ENCODE results near the gene MYL6B.

MYL6B gene

DNA sequence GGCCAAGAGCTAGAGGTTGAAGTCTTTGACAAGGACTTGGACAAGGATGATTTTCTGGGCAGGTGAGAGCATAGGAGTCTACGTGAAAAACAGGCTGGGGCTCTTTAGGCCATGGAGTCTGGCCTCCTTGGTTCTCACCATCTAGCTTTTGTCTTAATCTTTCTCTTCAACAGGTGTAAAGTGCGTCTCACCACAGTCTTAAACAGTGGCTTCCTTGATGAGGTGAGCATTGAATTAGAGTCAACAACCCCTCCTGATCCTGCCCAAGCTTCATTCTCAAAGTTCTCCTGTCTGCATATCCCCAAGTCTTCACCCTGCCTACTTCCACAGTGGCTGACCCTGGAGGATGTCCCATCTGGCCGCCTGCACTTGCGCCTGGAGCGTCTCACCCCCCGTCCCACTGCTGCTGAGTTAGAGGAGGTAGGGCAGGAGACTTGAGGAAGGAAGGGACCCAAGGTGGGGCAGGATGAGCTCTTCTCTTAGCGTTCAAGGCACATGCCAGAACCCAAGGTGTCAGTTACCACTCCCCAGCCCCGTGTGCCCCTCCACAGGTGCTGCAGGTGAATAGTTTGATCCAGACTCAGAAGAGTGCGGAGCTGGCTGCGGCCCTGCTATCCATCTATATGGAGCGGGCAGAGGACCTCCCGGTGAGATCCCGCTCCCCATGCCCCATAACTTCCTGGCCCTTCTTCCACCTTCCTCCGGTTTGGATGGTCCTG, 14.4 kb upstream of the MYL6B start:
- ChIA-PET POLR2A (ENCODE audit: low non-redundant PET) (no interaction called here), CTCF (interaction anchor here (0.6 to 1.2 kb wide), 3 partner anchors 18 to 120 kb away, joined by 3 to 6 read pairs (median 6); no protein-coding TSS in a partner anchor)
- TF ChIP-seq, protein P1, sequence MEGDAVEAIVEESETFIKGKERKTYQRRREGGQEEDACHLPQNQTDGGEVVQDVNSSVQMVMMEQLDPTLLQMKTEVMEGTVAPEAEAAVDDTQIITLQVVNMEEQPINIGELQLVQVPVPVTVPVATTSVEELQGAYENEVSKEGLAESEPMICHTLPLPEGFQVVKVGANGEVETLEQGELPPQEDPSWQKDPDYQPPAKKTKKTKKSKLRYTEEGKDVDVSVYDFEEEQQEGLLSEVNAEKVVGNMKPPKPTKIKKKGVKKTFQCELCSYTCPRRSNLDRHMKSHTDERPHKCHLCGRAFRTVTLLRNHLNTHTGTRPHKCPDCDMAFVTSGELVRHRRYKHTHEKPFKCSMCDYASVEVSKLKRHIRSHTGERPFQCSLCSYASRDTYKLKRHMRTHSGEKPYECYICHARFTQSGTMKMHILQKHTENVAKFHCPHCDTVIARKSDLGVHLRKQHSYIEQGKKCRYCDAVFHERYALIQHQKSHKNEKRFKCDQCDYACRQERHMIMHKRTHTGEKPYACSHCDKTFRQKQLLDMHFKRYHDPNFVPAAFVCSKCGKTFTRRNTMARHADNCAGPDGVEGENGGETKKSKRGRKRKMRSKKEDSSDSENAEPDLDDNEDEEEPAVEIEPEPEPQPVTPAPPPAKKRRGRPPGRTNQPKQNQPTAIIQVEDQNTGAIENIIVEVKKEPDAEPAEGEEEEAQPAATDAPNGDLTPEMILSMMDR (conservative IDR thresholded peaks at IDR 0.05; ENCODE audit: low read depth) = no peak

DNA sequence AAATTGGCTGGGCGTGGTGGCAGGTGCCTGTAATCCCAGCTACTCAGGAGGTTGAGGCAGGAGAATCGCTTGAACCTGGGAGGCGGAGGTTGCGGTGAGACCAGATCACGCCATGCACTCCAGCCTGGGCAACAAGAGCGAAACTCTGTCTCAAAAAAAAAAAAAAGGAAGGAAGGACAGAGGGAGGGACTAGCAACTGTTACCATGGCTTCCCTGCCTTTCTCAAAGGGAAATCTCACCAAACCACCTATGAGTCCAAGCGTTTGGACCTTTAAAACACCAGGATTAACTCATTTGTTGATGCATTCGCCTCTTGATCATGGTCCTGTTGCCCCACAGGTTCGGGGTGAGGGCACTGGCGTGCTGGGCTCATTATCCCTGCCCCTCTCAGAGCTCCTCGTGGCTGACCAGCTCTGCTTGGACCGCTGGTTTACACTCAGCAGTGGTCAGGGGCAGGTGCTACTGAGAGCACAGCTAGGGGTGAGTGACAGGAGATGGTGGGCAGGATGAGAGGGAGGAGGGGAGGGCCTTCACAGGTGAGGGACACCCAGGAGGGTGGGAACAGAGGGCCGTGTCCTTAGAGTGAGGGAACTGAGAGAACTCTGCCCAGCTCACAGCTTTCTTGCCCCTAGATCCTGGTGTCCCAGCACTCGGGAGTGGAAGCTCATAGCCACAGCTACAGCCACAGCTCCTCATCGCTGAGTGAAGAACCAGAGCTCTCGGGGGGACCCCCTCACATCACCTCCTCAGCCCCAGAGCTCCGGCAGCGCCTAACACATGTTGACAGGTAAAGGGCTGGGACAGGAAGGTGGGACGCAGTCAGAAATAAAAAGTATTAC, 10.2 kb upstream of the MYL6B start:
- peak overlapping the region; percentile 49 for H3K27ac ChIP-seq
- CTCF ChIA-PET = interaction anchor here (0.6 to 0.7 kb wide), 2 partner anchors 19 to 487 kb away, joined by 3 read pairs; no protein-coding TSS in a partner anchor
- POLR2A ChIA-PET (ENCODE audit: low non-redundant PET) = interaction anchor here (0.7 kb wide), 1 partner anchor 201 kb away, joined by 4 read pairs; no protein-coding TSS in a partner anchor
- TF ChIP-seq, protein P1 (conservative IDR thresholded peaks at IDR 0.05; ENCODE audit: low read depth) = no peak
- DNase-seq (ENCODE audit: low spot score) = no peak

More for the DNA sequence above, 14.4 kb upstream of the MYL6B start:
- peak overlapping the region; percentile 10; the same call in 1 of the 2 replicates for H3K27ac ChIP-seq
- no peak for DNase-seq (ENCODE audit: low spot score)

DNA sequence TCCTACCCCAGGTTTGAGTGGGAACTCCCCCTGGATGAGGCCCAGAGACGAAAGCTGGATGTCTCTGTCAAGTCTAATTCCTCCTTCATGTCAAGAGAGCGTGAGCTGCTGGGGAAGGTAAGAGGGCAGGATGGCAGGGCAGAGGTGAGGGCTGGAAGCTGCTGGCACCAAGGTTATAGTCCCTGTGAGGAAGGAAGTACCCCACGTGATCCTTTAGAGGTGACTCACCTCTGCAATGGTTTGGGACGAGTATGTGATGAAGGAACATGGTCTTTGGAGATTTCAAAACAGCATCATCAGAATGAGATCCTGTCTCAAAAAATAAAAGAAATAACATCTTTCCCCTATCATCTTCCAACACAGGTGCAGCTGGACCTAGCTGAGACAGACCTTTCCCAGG, 9.2 kb upstream of the MYL6B start:
- ChIA-PET CTCF (interaction anchor here (0.6 to 1.4 kb wide), 4 partner anchors 12 to 486 kb away, joined by 3 to 5 read pairs (median 3); no protein-coding TSS in a partner anchor), POLR2A (ENCODE audit: low non-redundant PET) (interaction anchor here (0.6 kb wide), 1 partner anchor 15 kb away, joined by 3 read pairs; the partner anchor contains the start of gene ESYT1)
- TF ChIP-seq, protein P1 (conservative IDR thresholded peaks at IDR 0.05; ENCODE audit: low read depth) = no peak
- no peak for DNase-seq (ENCODE audit: low spot score)
- H3K27ac ChIP-seq = peak overlapping the region; percentile 49

DNA sequence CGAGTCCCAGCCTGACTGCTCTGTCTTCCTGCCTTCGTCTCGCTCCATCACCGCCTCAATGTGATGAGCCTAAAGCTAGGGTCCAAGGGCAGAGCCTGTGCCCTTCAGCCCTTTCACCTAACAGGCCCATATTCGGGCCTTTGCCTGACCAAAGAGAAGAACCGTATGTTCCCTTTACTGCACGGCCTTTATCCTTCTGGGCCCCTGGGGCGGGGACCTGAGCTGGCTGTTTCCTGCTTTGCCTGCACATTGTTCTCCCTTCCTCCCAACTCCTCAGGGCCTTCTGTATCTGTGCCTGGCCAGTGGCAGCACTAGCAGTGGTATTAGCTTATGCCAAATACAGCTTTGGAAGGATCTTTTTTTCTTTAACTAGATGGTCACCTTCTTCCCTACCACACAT, 8.5 kb upstream of the MYL6B start:
- POLR2A ChIA-PET (ENCODE audit: low non-redundant PET) = interaction anchor here (0.6 kb wide), 1 partner anchor 15 kb away, joined by 3 read pairs; the partner anchor contains the start of gene ESYT1
- TF ChIP-seq, protein P1 (conservative IDR thresholded peaks at IDR 0.05; ENCODE audit: low read depth) = no peak
- CTCF ChIA-PET = interaction anchor here (0.5 to 1.4 kb wide), 4 partner anchors 13 to 132 kb away, joined by 3 to 5 read pairs (median 3); no protein-coding TSS in a partner anchor
- peak overlapping the region; percentile 40 for H3K27ac ChIP-seq
- DNase-seq (ENCODE audit: low spot score) = no peak

DNA sequence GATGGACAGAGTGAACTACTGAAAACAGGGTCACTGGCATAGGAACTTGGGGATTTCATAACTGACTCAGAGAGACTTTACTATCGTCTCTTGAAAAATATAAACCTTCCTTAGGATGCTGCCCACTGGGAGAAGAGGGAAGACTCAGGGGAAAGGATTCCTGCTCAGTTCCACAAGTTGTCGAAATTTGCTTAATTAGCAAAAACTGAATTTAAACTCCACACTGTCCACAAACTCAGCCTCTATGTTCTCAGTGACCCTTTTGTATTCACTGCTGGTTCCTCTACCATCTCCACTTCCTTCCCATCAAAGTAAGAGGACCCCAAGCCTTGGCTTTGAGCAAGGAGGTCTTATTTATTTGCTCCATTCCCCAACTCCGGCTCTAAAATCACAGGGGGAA, 7.2 kb upstream of the MYL6B start:
- CTCF ChIA-PET = interaction anchor here (0.6 kb wide), 1 partner anchor 18 kb away, joined by 3 read pairs; no protein-coding TSS in a partner anchor
- H3K27ac ChIP-seq = no peak overlapping the region; the same call in 1 of the 2 replicates
- POLR2A ChIA-PET (ENCODE audit: low non-redundant PET) = no interaction called here
- no peak for DNase-seq (ENCODE audit: low spot score)
- TF ChIP-seq, protein P1 (conservative IDR thresholded peaks at IDR 0.05; ENCODE audit: low read depth) = no peak
